Esophagus squamous epithelium (tissue), 5 donors: ENCODE measurements around the gene CCRL2. TPM values are rescaled to one million over a fixed set of nuclear protein-coding genes. Genes with fewer than 3 reads are reported as not detected.
A peak's percentile ranks its signal among the peaks of the same experiment; 100 is the strongest.

Source experiments
- DNase-seq: peaks from one replicate; lab custom pipeline; 2025; lab: John Stamatoyannopoulos, UW
- H3K27ac ChIP-seq, 4 donors: fragments of 200-600 bp; sonication (generic); one replicate each; pipeline ENCODE4 v1.5.1; 2016 to 2019; ENCODE audit warnings: mild to moderate bottlenecking in 1 of 4
- H3K27me3 ChIP-seq, 4 donors: fragments of 200-600 bp; sonication (generic); 1 replicate in 3 of 4; 2 replicates in 1 of 4; pipeline versions ENCODE4 v1.5.1 to v1.6.0; 2017 to 2021; ENCODE audit warnings: antibody characterized with exemption in 1 of 4
- H3K36me3 ChIP-seq, 3 donors: fragments of 200-600 bp; sonication (generic); one replicate each; pipeline ENCODE4 v1.5.1; 2016 to 2019
- H3K4me1 ChIP-seq, 3 donors: fragments of 200-600 bp; sonication (generic); one replicate each; pipeline ENCODE4 v1.5.1; 2017 to 2019
- H3K4me3 ChIP-seq, 4 donors: fragments of 200-600 bp; sonication (generic); 1 replicate in 3 of 4; 2 replicates in 1 of 4; pipeline ENCODE4 v1.5.1; 2016 to 2019; ENCODE audit warnings: mild to moderate bottlenecking in 2 of 4, moderate library complexity in 1 of 4
- H3K9me3 ChIP-seq, 3 donors: fragments of 200-600 bp; sonication (generic); one replicate each; pipeline ENCODE4 v1.5.1; 2016 to 2019
- POLR2A ChIP-seq, 4 donors: fragments of 450-650 bp; IDR thresholded peaks; one replicate each; pipeline ENCODE4 v1.6.1; 2017; ENCODE audit warnings: antibody characterized with exemption in 4 of 4, mild to moderate bottlenecking in 4 of 4, moderate library complexity in 3 of 4
- whole genome bisulfite sequencing, 2 donors: methylation state at CpG; one replicate each; pipeline ENCODE4 v1.1.5; 2018; 5-methylcytosine and 5-hydroxymethylcytosine counted together
- intact Hi-C: fragments of 100-400 bp; cut with DNase I; formaldehyde crosslinking; loops from one replicate; pipeline ENCODE4 v1.15.0; 2022
- total RNA-seq, 4 donors: library from RNA; depleted of rRNA; stranded (reverse); fragments of >200 nt; gene quantifications; one replicate each; pipeline ENCODE4 v1.1.0, GENCODE V29; 2016
- TF ChIP-seq, protein P1 (sequence below), 6 experiments: fragments of 450-650 bp in 4 of 6; fragments of 200-600 bp in 2 of 6; sonication (generic) in 2 of 6; IDR thresholded peaks; one replicate each; pipeline ENCODE4 v1.5.1; 2016 to 2019; ENCODE audit warnings: antibody characterized with exemption in 6 of 6, mild to moderate bottlenecking in 4 of 6, moderate library complexity in 4 of 6
- donor health status: DM: yes; HTN: yes; CAD: no.

The CCRL2 gene
- total RNA-seq, 4 donors from 2014 or later: 0.48 to 1.5 (median 1.1) TPM; not detected in 1

DNA sequence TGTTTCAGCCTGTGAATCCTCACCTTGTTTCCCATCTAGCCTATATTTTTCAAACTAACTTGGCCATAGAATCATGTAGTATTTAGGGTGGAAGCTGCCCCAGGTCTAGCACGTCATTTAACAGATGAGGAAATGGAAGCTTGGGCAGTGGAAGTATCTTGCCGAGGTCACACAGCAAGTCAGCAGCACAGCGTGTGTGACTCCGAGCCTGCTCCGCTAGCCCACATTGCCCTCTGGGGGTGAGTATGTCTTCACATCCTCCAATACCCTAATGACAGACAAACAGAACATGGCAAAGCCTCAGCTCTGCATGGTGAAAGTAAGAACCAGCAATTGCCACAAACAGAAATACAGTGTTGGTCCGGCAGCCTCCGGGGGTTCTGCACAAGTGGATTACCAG lies 38.5 kb upstream of the CCRL2 start:
- Histone ChIP-seq H3K27me3 (peaks cover 0 to 53% (median 0%) of the 10 kb centered on the region in 4 donors), H3K9me3 (no peaks in the 10 kb centered on the region), H3K4me3 (no peak overlapping the region), H3K36me3 (no peaks in the 10 kb centered on the region), H3K27ac (peak overlapping the region in 2 of 4 donors; percentile 14 to 55), H3K4me1 (peaks cover 0 to 12% (median 0%) of the 10 kb centered on the region in 3 donors)
- TF ChIP-seq, protein P1, sequence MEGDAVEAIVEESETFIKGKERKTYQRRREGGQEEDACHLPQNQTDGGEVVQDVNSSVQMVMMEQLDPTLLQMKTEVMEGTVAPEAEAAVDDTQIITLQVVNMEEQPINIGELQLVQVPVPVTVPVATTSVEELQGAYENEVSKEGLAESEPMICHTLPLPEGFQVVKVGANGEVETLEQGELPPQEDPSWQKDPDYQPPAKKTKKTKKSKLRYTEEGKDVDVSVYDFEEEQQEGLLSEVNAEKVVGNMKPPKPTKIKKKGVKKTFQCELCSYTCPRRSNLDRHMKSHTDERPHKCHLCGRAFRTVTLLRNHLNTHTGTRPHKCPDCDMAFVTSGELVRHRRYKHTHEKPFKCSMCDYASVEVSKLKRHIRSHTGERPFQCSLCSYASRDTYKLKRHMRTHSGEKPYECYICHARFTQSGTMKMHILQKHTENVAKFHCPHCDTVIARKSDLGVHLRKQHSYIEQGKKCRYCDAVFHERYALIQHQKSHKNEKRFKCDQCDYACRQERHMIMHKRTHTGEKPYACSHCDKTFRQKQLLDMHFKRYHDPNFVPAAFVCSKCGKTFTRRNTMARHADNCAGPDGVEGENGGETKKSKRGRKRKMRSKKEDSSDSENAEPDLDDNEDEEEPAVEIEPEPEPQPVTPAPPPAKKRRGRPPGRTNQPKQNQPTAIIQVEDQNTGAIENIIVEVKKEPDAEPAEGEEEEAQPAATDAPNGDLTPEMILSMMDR (IDR thresholded peaks at IDR 0.05): peak; percentile 11 to 40 (median 28)
- no peak for TF ChIP-seq POLR2A (IDR thresholded peaks at IDR 0.05)
- DNase-seq: peak; percentile 31
- intact Hi-C loops: no loop called here
- 53 to 65% methylated on average over 6 to 7 of the region's 7 CpGs for WGBS, 2 donors

DNA sequence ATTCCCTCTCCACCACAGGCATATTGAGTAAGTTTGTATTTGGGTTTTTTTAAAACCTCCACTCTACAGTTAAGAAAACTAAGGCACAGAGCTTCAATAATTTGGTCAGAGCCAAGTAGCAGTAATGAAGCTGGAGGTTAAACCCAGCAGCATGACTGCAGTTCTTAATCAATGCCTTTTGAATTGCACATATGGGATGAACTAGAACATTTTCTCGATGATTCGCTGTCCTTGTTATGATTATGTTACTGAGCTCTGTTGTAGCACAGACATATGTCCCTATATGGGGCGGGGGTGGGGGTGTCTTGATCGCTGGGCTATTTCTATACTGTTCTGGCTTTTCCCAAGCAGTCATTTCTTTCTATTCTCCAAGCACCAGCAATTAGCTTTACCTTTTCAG lies 37.9 kb upstream of the CCRL2 start:
- WGBS, 2 donors: 43 to 81% methylated on average over 4 of the region's 4 CpGs
- no peaks in the 10 kb centered on the region for H3K36me3 ChIP-seq
- TF ChIP-seq, protein P1 (IDR thresholded peaks at IDR 0.05): no peak
- no peak for TF ChIP-seq POLR2A (IDR thresholded peaks at IDR 0.05)
- intact Hi-C loops: no loop called here
- H3K27ac ChIP-seq: peak overlapping the region in 2 of 4 donors; percentile 29 to 55
- no peak for DNase-seq
- peaks cover 0 to 12% (median 0%) of the 10 kb centered on the region in 3 donors for H3K4me1 ChIP-seq
- no peak overlapping the region for H3K4me3 ChIP-seq
- H3K27me3 ChIP-seq: peaks cover 0 to 53% (median 0%) of the 10 kb centered on the region in 4 donors
- no peaks in the 10 kb centered on the region for H3K9me3 ChIP-seq

DNA sequence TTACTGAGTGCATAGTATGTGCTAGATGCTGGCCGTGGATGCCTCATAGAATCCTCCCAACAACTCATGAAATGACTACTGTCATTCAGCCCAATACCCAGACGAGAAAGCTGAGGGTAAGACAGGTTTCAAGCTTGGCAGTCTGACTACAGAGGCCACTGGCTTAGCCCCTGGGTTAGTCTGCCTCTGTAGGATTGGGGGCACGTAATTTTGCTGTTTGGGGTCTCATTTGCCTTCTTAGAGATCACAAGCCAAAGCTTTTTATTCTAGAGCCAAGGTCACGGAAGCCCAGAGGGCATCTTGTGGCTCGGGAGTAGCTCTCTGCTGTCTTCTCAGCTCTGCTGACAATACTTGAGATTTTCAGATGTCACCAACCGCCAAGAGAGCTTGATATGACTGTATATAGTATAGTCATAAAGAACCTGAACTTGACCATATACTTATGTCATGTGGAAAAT lies 37.4 kb upstream of the CCRL2 start:
- 55 to 59% methylated on average over 3 to 6 of the region's 6 CpGs for WGBS, 2 donors
- Histone ChIP-seq H3K4me1 (peaks cover 0 to 12% (median 0%) of the 10 kb centered on the region in 3 donors), H3K36me3 (no peaks in the 10 kb centered on the region), H3K27ac (peak overlapping the region in 2 of 4 donors; percentile 29 to 55), H3K9me3 (no peaks in the 10 kb centered on the region), H3K4me3 (no peak overlapping the region), H3K27me3 (peaks cover 0 to 57% (median 0%) of the 10 kb centered on the region in 4 donors)
- DNase-seq: no peak
- TF ChIP-seq, protein P1 (IDR thresholded peaks at IDR 0.05): no peak
- TF ChIP-seq POLR2A (IDR thresholded peaks at IDR 0.05): no peak
- intact Hi-C loops: no loop called here

DNA sequence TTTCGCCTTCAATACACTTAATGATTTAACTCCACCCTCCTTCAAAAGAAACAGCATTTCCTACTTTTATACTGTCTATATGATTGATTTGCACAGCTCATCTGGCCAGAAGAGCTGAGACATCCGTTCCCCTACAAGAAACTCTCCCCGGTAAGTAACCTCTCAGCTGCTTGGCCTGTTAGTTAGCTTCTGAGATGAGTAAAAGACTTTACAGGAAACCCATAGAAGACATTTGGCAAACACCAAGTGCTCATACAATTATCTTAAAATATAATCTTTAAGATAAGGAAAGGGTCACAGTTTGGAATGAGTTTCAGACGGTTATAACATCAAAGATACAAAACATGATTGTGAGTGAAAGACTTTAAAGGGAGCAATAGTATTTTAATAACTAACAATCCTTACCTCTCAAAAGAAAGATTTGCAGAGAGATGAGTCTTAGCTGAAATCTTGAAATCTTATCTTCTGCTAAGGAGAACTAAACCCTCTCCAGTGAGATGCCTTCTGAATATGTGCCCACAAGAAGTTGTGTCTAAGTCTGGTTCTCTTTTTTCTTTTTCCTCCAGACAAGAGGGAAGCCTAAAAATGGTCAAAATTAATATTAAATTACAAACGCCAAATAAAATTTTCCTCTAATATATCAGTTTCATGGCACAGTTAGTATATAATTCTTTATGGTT lies 36.1 kb upstream of the CCRL2 start, which contains the start of gene CCR5:
TSS of gene CCR5 (plus strand) at position 108 of the 680 bp plus-strand sequence. CDS start 1,957 bp downstream, outside the sequence.
- no peak for DNase-seq
- no peaks in the 10 kb centered on the region for H3K36me3 ChIP-seq
- peaks cover 0 to 12% (median 0%) of the 10 kb centered on the region in 3 donors for H3K4me1 ChIP-seq
- TF ChIP-seq POLR2A (IDR thresholded peaks at IDR 0.05): peak in 1 of 4 donors; percentile 41
- TF ChIP-seq, protein P1 (IDR thresholded peaks at IDR 0.05): no peak
- peak within 1 kb of the TSS in 2 of 4 donors; percentile 25 to 55 for H3K27ac ChIP-seq
- H3K27me3 ChIP-seq: peaks cover 0 to 60% (median 0%) of the 10 kb centered on the region in 4 donors
- WGBS, 2 donors: 21 to 28% methylated on average over 5 of the region's 5 CpGs
- no peaks in the 10 kb centered on the region for H3K9me3 ChIP-seq
- intact Hi-C loops: no loop called here
- H3K4me3 ChIP-seq: peak within 1 kb of the TSS in 2 of 4 donors; percentile 19 to 34
